Mononuclear cell (primary cell): ENCODE results near the gene CHST11. TPM values are rescaled to one million over a fixed set of nuclear protein-coding genes. Genes with fewer than 3 reads are reported as not detected.

Experiments used
- H3K27me3 ChIP-seq: 2 replicates; pipeline ENCODE4 v1.6.0; 2011; ENCODE audit warnings: low read length, control low read depth; ENCODE audit not compliant: insufficient read depth
- H3K4me1 ChIP-seq: 2 replicates; pipeline ENCODE4 v1.5.1; 2011; ENCODE audit warnings: mild to moderate bottlenecking, low read length, control low read depth; ENCODE audit not compliant: insufficient read depth
- H3K4me3 ChIP-seq: 2 replicates; pipeline ENCODE4 v1.5.1; 2011; ENCODE audit warnings: mild to moderate bottlenecking, low read length, moderate library complexity
- H3K9me3 ChIP-seq: 2 replicates; pipeline ENCODE4 v1.5.1; 2011; ENCODE audit warnings: low read depth, mild to moderate bottlenecking, control low read depth, low read length
- total RNA-seq: library from RNA; depleted of rRNA; stranded (reverse); fragments of >200 nt; gene quantifications from one replicate; pipeline ENCODE4 v1.2.3, GENCODE V29; 2012

The CHST11 gene
- total RNA-seq, 1 donor = 83.7 TPM

GRCh38 chr12:104462325-104462724 is 5.6 kb downstream of the CHST11 start:
- Histone ChIP-seq H3K27me3 (no peaks in the 10 kb centered on the region), H3K4me1 (peaks cover 82% of the 10 kb centered on the region), H3K4me3 (no peak overlapping the region), H3K9me3 (no peaks in the 10 kb centered on the region)

- no peaks in the 10 kb centered on the region for H3K9me3 ChIP-seq
- no peak overlapping the region for H3K4me3 ChIP-seq
- H3K4me1 ChIP-seq = peaks cover 88% of the 10 kb centered on the region
- H3K27me3 ChIP-seq = no peaks in the 10 kb centered on the region
Observed at GRCh38 chr12:104462931-104463339, 6.2 kb downstream of the CHST11 start.

GRCh38 chr12:104463368-104463767 is 6.6 kb downstream of the CHST11 start:
- Histone ChIP-seq H3K27me3 (no peaks in the 10 kb centered on the region), H3K4me3 (no peak overlapping the region), H3K9me3 (no peaks in the 10 kb centered on the region), H3K4me1 (peaks cover 92% of the 10 kb centered on the region)

GRCh38 chr12:104464899-104465298 is 8.2 kb downstream of the CHST11 start:
- Histone ChIP-seq H3K9me3 (no peaks in the 10 kb centered on the region), H3K4me3 (no peak overlapping the region), H3K27me3 (no peaks in the 10 kb centered on the region), H3K4me1 (peaks cover 97% of the 10 kb centered on the region)

GRCh38 chr12:104466709-104467345 is 10.1 kb downstream of the CHST11 start:
- H3K27me3 ChIP-seq = no peaks in the 10 kb centered on the region
- peaks cover 95% of the 10 kb centered on the region for H3K4me1 ChIP-seq
- no peaks in the 10 kb centered on the region for H3K9me3 ChIP-seq
- H3K4me3 ChIP-seq = no peak overlapping the region

- H3K4me3 ChIP-seq = no peak overlapping the region
- peaks cover 98% of the 10 kb centered on the region for H3K4me1 ChIP-seq
- H3K27me3 ChIP-seq = no peaks in the 10 kb centered on the region
- H3K9me3 ChIP-seq = no peaks in the 10 kb centered on the region
Observed at GRCh38 chr12:104467346-104467837, 10.6 kb downstream of the CHST11 start.

GRCh38 chr12:104468371-104468770 is 11.6 kb downstream of the CHST11 start:
- Histone ChIP-seq H3K4me3 (no peak overlapping the region), H3K4me1 (peaks cover 98% of the 10 kb centered on the region), H3K27me3 (no peaks in the 10 kb centered on the region), H3K9me3 (no peaks in the 10 kb centered on the region)

GRCh38 chr12:104469066-104469465 is 12.3 kb downstream of the CHST11 start:
- no peaks in the 10 kb centered on the region for H3K27me3 ChIP-seq
- no peaks in the 10 kb centered on the region for H3K9me3 ChIP-seq
- H3K4me1 ChIP-seq = peaks cover 97% of the 10 kb centered on the region
- H3K4me3 ChIP-seq = no peak overlapping the region

GRCh38 chr12:104469523-104469922 is 12.8 kb downstream of the CHST11 start:
- no peaks in the 10 kb centered on the region for H3K27me3 ChIP-seq
- H3K4me1 ChIP-seq = peaks cover 97% of the 10 kb centered on the region
- no peaks in the 10 kb centered on the region for H3K9me3 ChIP-seq
- H3K4me3 ChIP-seq = no peak overlapping the region

- Histone ChIP-seq H3K4me3 (no peak overlapping the region), H3K4me1 (peaks cover 96% of the 10 kb centered on the region), H3K9me3 (no peaks in the 10 kb centered on the region), H3K27me3 (no peaks in the 10 kb centered on the region)
Observed at GRCh38 chr12:104470521-104470920, 13.8 kb downstream of the CHST11 start.

- H3K4me1 ChIP-seq = peaks cover 88% of the 10 kb centered on the region
- H3K9me3 ChIP-seq = no peaks in the 10 kb centered on the region
- H3K4me3 ChIP-seq = no peak overlapping the region
- H3K27me3 ChIP-seq = no peaks in the 10 kb centered on the region
Observed at GRCh38 chr12:104471336-104471735, 14.6 kb downstream of the CHST11 start.

- peaks cover 86% of the 10 kb centered on the region for H3K4me1 ChIP-seq
- H3K9me3 ChIP-seq = no peaks in the 10 kb centered on the region
- H3K27me3 ChIP-seq = no peaks in the 10 kb centered on the region
- H3K4me3 ChIP-seq = no peak overlapping the region
Observed at GRCh38 chr12:104472748-104473147, 16.0 kb downstream of the CHST11 start.

- Histone ChIP-seq H3K4me3 (no peak overlapping the region), H3K4me1 (peaks cover 86% of the 10 kb centered on the region), H3K27me3 (no peaks in the 10 kb centered on the region), H3K9me3 (no peaks in the 10 kb centered on the region)
Observed at GRCh38 chr12:104473374-104473983, 16.7 kb downstream of the CHST11 start.

GRCh38 chr12:104475271-104475670 is 18.5 kb downstream of the CHST11 start:
- peaks cover 87% of the 10 kb centered on the region for H3K4me1 ChIP-seq
- H3K27me3 ChIP-seq = no peaks in the 10 kb centered on the region
- H3K9me3 ChIP-seq = no peaks in the 10 kb centered on the region
- no peak overlapping the region for H3K4me3 ChIP-seq

GRCh38 chr12:104477510-104478390 is 21.0 kb downstream of the CHST11 start:
- Histone ChIP-seq H3K4me3 (peak overlapping the region; percentile 32), H3K9me3 (no peaks in the 10 kb centered on the region), H3K27me3 (no peaks in the 10 kb centered on the region), H3K4me1 (peaks cover 88% of the 10 kb centered on the region)
